GM23338 (cell line): ENCODE measurements around the gene GLE1. TPM values are rescaled to one million over a fixed set of nuclear protein-coding genes. Genes with fewer than 3 reads are reported as not detected.

ENCODE experiments used
- ATAC-seq: fragments of 200-7000 bp; cut with Tn5 transposase; 3 replicates; pipeline ENCODE4 v1.9.1; 2020
- DNase-seq: peaks from one replicate; pipeline ENCODE4 v3.0.0-alpha.2; 2015; ENCODE audit warnings: low spot score
- H2AFZ ChIP-seq: fragments of 200-600 bp; sonication (generic); 2 replicates; pipeline ENCODE4 v1.8.0; 2016; ENCODE audit warnings: antibody characterized with exemption, mild to moderate bottlenecking, moderate library complexity
- H3F3A ChIP-seq: fragments of 200-600 bp; sonication (generic); replicated peaks from 2 replicates; pipeline ENCODE4 v1.8.0; 2017; ENCODE audit warnings: antibody characterized with exemption, mixed run types, low read depth
- H3K27ac ChIP-seq: fragments of 200-600 bp; sonication (generic); 2 replicates; pipeline ENCODE4 v1.6.1; 2016; ENCODE audit warnings: low read depth
- H3K27me3 ChIP-seq: fragments of 200-600 bp; sonication (generic); 2 replicates; pipeline ENCODE4 v1.8.0; 2016; ENCODE audit warnings: mild to moderate bottlenecking, mixed run types, moderate library complexity; ENCODE audit not compliant: insufficient read depth
- H3K36me3 ChIP-seq: fragments of 200-600 bp; sonication (generic); 2 replicates; pipeline ENCODE4 v1.8.0; 2016; ENCODE audit warnings: mild to moderate bottlenecking; ENCODE audit not compliant: insufficient read depth
- H3K4me1 ChIP-seq: fragments of 200-600 bp; sonication (generic); 2 replicates; pipeline ENCODE4 v1.8.0; 2016; ENCODE audit warnings: mild to moderate bottlenecking, moderate library complexity; ENCODE audit not compliant: insufficient read depth
- H3K4me2 ChIP-seq: fragments of 200-600 bp; sonication (generic); 2 replicates; pipeline ENCODE4 v1.7.1; 2017; ENCODE audit warnings: mixed run types
- H3K4me3 ChIP-seq: fragments of 200-600 bp; sonication (generic); 2 replicates; pipeline ENCODE4 v1.6.1; 2016; ENCODE audit warnings: mixed run types
- H3K79me2 ChIP-seq: fragments of 200-600 bp; sonication (generic); replicated peaks from 2 replicates; pipeline ENCODE4 v1.8.0; 2017; ENCODE audit warnings: mild to moderate bottlenecking; ENCODE audit not compliant: insufficient read depth
- H3K9me2 ChIP-seq: fragments of 200-600 bp; sonication (generic); 2 replicates; pipeline ENCODE4 v1.8.0; 2017; ENCODE audit not compliant: insufficient read depth
- H4K20me1 ChIP-seq: fragments of 200-600 bp; sonication (generic); replicated peaks from 2 replicates; pipeline ENCODE4 v1.8.0; 2017; ENCODE audit warnings: mild to moderate bottlenecking; ENCODE audit not compliant: insufficient read depth
- H3K27ac Mint-ChIP-seq: 2 replicates; pipeline ENCODE4 v1.8.0; 2020; ENCODE audit warnings: inconsistent platforms, mild to moderate bottlenecking, moderate library complexity, mixed read lengths
- H3K27me3 Mint-ChIP-seq: 3 replicates; pipeline ENCODE4 v1.8.0; 2022; ENCODE audit warnings: low read depth, mild to moderate bottlenecking, moderate library complexity, mixed read lengths, inconsistent platforms; ENCODE audit not compliant: insufficient read depth, poor library complexity
- H3K36me3 Mint-ChIP-seq: 3 replicates; pipeline ENCODE4 v1.8.0; 2021; ENCODE audit warnings: low read depth, mild to moderate bottlenecking, inconsistent platforms, moderate library complexity, mixed read lengths
- H3K4me1 Mint-ChIP-seq: 3 replicates; pipeline ENCODE4 v1.8.0; 2020; ENCODE audit warnings: mild to moderate bottlenecking, inconsistent platforms, mixed read lengths
- H3K4me3 Mint-ChIP-seq: 3 replicates; pipeline ENCODE4 v1.8.0; 2021; ENCODE audit warnings: moderate library complexity, mild to moderate bottlenecking, inconsistent platforms, mixed read lengths
- H3K9me3 Mint-ChIP-seq: 3 replicates; pipeline ENCODE4 v1.8.0; 2020; ENCODE audit warnings: moderate library complexity, mild to moderate bottlenecking, inconsistent platforms, mixed read lengths
- CTCF ChIP-seq, 2 experiments: fragments of 200-600 bp in 1 of 2; sonication (generic) in 1 of 2; conservative IDR thresholded peaks; 2 replicates each; pipeline versions ENCODE4 v1.5.1 to v1.6.1; 2016 to 2017; ENCODE audit warnings: antibody characterized with exemption in 2 of 2, low read depth in 2 of 2, mild to moderate bottlenecking in 2 of 2, moderate library complexity in 1 of 2
- EZH2 ChIP-seq: fragments of 200-600 bp; sonication (generic); IDR thresholded peaks from one replicate; pipeline ENCODE4 v1.8.0; 2017; ENCODE audit warnings: antibody characterized with exemption, mild to moderate bottlenecking, low read depth; ENCODE audit not compliant: unreplicated experiment
- EZH2phosphoT487 ChIP-seq: fragments of 200-600 bp; sonication (generic); IDR thresholded peaks from one replicate; pipeline ENCODE4 v1.8.1; 2018; ENCODE audit warnings: antibody characterized with exemption; ENCODE audit not compliant: unreplicated experiment
- JUNB ChIP-seq: IDR thresholded peaks from one replicate; pipeline ENCODE4 v1.6.1; 2016; ENCODE audit warnings: antibody characterized with exemption; ENCODE audit not compliant: unreplicated experiment
- NANOG ChIP-seq: IDR thresholded peaks from 2 replicates; pipeline ENCODE4 v1.6.1; 2016; ENCODE audit warnings: antibody characterized with exemption, borderline replicate concordance
- POLR2AphosphoS5 ChIP-seq: IDR thresholded peaks from 2 replicates; pipeline ENCODE4 v1.6.1; 2016; ENCODE audit warnings: antibody characterized with exemption, low read depth
- REST ChIP-seq: IDR thresholded peaks from one replicate; pipeline ENCODE4 v1.6.1; 2018; ENCODE audit warnings: antibody characterized with exemption; ENCODE audit not compliant: unreplicated experiment
- ZNF114 ChIP-seq: fragments of 250-450 bp; sonication (Bioruptor Pico); IDR thresholded peaks from 2 replicates; pipeline ENCODE4 v1.5.0; 2020; ENCODE audit warnings: mild to moderate bottlenecking, moderate library complexity
- ZNF331 ChIP-seq: fragments of 250-450 bp; sonication (Bioruptor Pico); IDR thresholded peaks from 2 replicates; pipeline ENCODE4 v1.5.0; 2020; ENCODE audit warnings: low read depth, mild to moderate bottlenecking, moderate library complexity
- ZNF462 ChIP-seq: fragments of 250-450 bp; sonication (Bioruptor Pico); IDR thresholded peaks from 2 replicates; pipeline ENCODE4 v1.5.0; 2020; ENCODE audit warnings: mild to moderate bottlenecking, moderate library complexity
- polyA plus RNA-seq: library from polyadenylated mRNA; unstranded; fragments of >200 nt; fragmentation: Nextera tagmentation; extraction: Ambion mirVana; gene quantifications from 2 replicates; pipeline ENCODE4 v1.2.1, GENCODE V29; 2016
- total RNA-seq: library from RNA; depleted of rRNA; stranded (reverse); fragments of >200 nt; shearing (Covaris generic); gene quantifications from 2 replicates; pipeline ENCODE4 v1.2.3, GENCODE V29; 2014

Gene GLE1
- total and polyA plus RNA-seq, 2 experiments from 2014 or later, result 7.4 to 22.1 TPM

- Mint-ChIP-seq H3K4me1 (no peaks in the 10 kb centered on the region; the same call in 2 of the 3 replicates), H3K36me3 (peaks cover 17% of the 10 kb centered on the region), H3K27ac (no peak overlapping the region), H3K9me3 (no peaks in the 10 kb centered on the region), H3K4me3 (no peak overlapping the region), H3K27me3 (peaks cover 4% of the 10 kb centered on the region)
- Histone ChIP-seq H3F3A (0 out of 2 replicates have a peak, but pooled peaks cover 2% of the 10 kb centered on the region), H3K4me2 (no peak overlapping the region), H3K4me3 (no peak overlapping the region), H4K20me1 (no peaks in the 10 kb centered on the region; the same call in none of the 2 replicates), H3K79me2 (no peaks in the 10 kb centered on the region), H3K27ac (no peak overlapping the region), H3K27me3 (no peaks in the 10 kb centered on the region), H2AFZ (no peak overlapping the region), H3K36me3 (peaks cover 6% of the 10 kb centered on the region; the same call in 1 of the 2 replicates), H3K4me1 (no peaks in the 10 kb centered on the region), H3K9me2 (no peaks in the 10 kb centered on the region)
- no peak for DNase-seq
- TF ChIP-seq ZNF331 (no peak), POLR2AphosphoS5 (no peak), REST (no peak), CTCF (conservative IDR thresholded peaks at IDR 0.05; ENCODE audit: low read depth in 2 of 2) (no peak), NANOG (no peak), EZH2phosphoT487 (no peak), EZH2 (no peak), JUNB (no peak), ZNF114 (CRISPR knock-in tag) (no peak)
- ATAC-seq, result no peak
Observed at GRCh38 chr9:128495296-128495695, 9.2 kb upstream of the GLE1 start.

- peaks cover 6% of the 10 kb centered on the region; the same call in 1 of the 2 replicates for H3K36me3 ChIP-seq
- Mint-ChIP-seq H3K27me3 (peaks cover 4% of the 10 kb centered on the region), H3K36me3 (peaks cover 17% of the 10 kb centered on the region), H3K4me1 (no peaks in the 10 kb centered on the region; the same call in 2 of the 3 replicates), H3K9me3 (no peaks in the 10 kb centered on the region), H3K4me3 (no peak overlapping the region), H3K27ac (no peak overlapping the region)
- H3K27ac ChIP-seq, result no peak overlapping the region
- H3K4me3 ChIP-seq, result no peak overlapping the region
- DNase-seq (peak; percentile 51), ATAC-seq (peak; percentile 50; the same call in 2 of the 3 replicates)
- no peaks in the 10 kb centered on the region for H3K4me1 ChIP-seq
- H3K9me2 ChIP-seq, result no peaks in the 10 kb centered on the region
- H3K27me3 ChIP-seq, result no peaks in the 10 kb centered on the region
- no peak overlapping the region for H2AFZ ChIP-seq
- H3F3A ChIP-seq, result 0 out of 2 replicates have a peak, but pooled peaks cover 2% of the 10 kb centered on the region
- no peak overlapping the region for H3K4me2 ChIP-seq
- H4K20me1 ChIP-seq, result no peaks in the 10 kb centered on the region; the same call in none of the 2 replicates
- no peaks in the 10 kb centered on the region for H3K79me2 ChIP-seq
- no peak for TF ChIP-seq ZNF331
- TF ChIP-seq ZNF462, result no peak
Observed at GRCh38 chr9:128495804-128496417, 8.6 kb upstream of the GLE1 start.
